Panc1 (cell line): ENCODE results near the gene HOXA11. TPM values are rescaled to one million over a fixed set of nuclear protein-coding genes. Genes with fewer than 3 reads are reported as not detected.

Source experiments
- ATAC-seq: fragments of 200-7000 bp; cut with Tn5 transposase; 2 replicates; pipeline ENCODE4 v1.9.1; 2020; ENCODE audit warnings: mild to moderate bottlenecking, moderate library complexity
- BruUV-seq: library from RNA; stranded (reverse); fragments of 400-500 nt; replicated peaks from 2 replicates; lab custom pipeline; 2021; lab: Mats Ljungman, UMichigan
- CTCF ChIA-PET: fragments of 300-600 bp; sonication (Branson Sonifier 250); formaldehyde crosslinking; loops from one replicate; lab custom pipeline; 2022; ENCODE audit warnings: antibody characterized with exemption; lab: Charles Lee
- POLR2A ChIA-PET: fragments of 300-600 bp; sonication (Branson Sonifier 250); formaldehyde crosslinking; loops from one replicate; lab custom pipeline; 2022; ENCODE audit warnings: antibody characterized with exemption; lab: Charles Lee
- DNase-seq: peaks from one replicate; pipeline ENCODE4 v3.0.0-alpha.2; 2010; ENCODE audit warnings: low read depth, low spot score
- H3K27ac ChIP-seq: 2 replicates; pipeline ENCODE4 v1.5.1; 2011; ENCODE audit warnings: mild to moderate bottlenecking, low read length, inconsistent platforms
- H3K27me3 ChIP-seq: fragments of 200-500 bp; sonication (Bioruptor generic); 2 replicates; pipeline ENCODE4 v1.6.0; 2014; ENCODE audit warnings: low read length, inconsistent platforms; ENCODE audit not compliant: control insufficient read depth, insufficient read depth
- H3K36me3 ChIP-seq: fragments of 200-500 bp; sonication (Bioruptor generic); 2 replicates; pipeline ENCODE4 v1.5.1; 2014; ENCODE audit warnings: inconsistent platforms, mild to moderate bottlenecking, low read length, moderate library complexity; ENCODE audit not compliant: control insufficient read depth, insufficient read depth
- H3K4me1 ChIP-seq: 2 replicates; pipeline ENCODE4 v1.5.1; 2011; ENCODE audit warnings: inconsistent platforms, mild to moderate bottlenecking, low read length, moderate library complexity; ENCODE audit not compliant: control insufficient read depth, insufficient read depth
- H3K4me3 ChIP-seq, 2 experiments: 2 replicates each; pipeline ENCODE4 v1.5.1; 2011 to 2012; ENCODE audit warnings: low read depth in 2 of 2, low read length in 2 of 2, mild to moderate bottlenecking in 2 of 2, inconsistent platforms in 1 of 2, moderate library complexity in 1 of 2
- H3K9me3 ChIP-seq: fragments of 200-500 bp; sonication (Bioruptor generic); 2 replicates; pipeline ENCODE4 v1.5.1; 2014; ENCODE audit warnings: low read depth, mild to moderate bottlenecking, inconsistent platforms, low read length, moderate library complexity; ENCODE audit not compliant: control insufficient read depth, insufficient read depth
- CTCF ChIP-seq: fragments of 450-650 bp; IDR thresholded peaks from 2 replicates; pipeline ENCODE4 v1.5.1; 2017; ENCODE audit warnings: mild to moderate bottlenecking
- POLR2AphosphoS5 ChIP-seq: IDR thresholded peaks from 2 replicates; pipeline ENCODE4 v1.6.1; 2012; ENCODE audit warnings: mild to moderate bottlenecking, low read depth, low read length, moderate library complexity
- REST ChIP-seq, 2 experiments: IDR thresholded peaks; 2 replicates each; pipeline ENCODE4 v1.6.1; 2011 to 2012; ENCODE audit warnings: low read depth in 2 of 2, control low read depth in 1 of 2, low read length in 1 of 2, mild to moderate bottlenecking in 1 of 2, moderate library complexity in 1 of 2; ENCODE audit not compliant: insufficient read depth in 1 of 2
- SIN3A ChIP-seq: IDR thresholded peaks from 2 replicates; pipeline ENCODE4 v1.6.1; 2012; ENCODE audit warnings: low read depth, mild to moderate bottlenecking, low read length, moderate library complexity, borderline replicate concordance; ENCODE audit not compliant: insufficient read depth
- TCF7L2 ChIP-seq: IDR thresholded peaks from 2 replicates; pipeline ENCODE4 v1.6.1; 2011; ENCODE audit warnings: mild to moderate bottlenecking, low read depth, low read length, inconsistent platforms
- in situ Hi-C: cut with HindIII; loops from 2 replicates; pipeline ENCODE4 v1.10.0; 2016; ENCODE audit warnings: low sequenced_read_pairs, low pct_unique_long_range_greater_than_20kb
- intact Hi-C: fragments of 100-400 bp; cut with micrococcal nuclease; formaldehyde crosslinking; loops from one replicate; pipeline ENCODE4 v1.10.0; 2022; ENCODE audit not compliant: unreplicated experiment
- total RNA-seq: library from RNA; stranded (reverse); gene quantifications from one replicate; pipeline ENCODE4 v1.2.1, GENCODE V29; 2021; ENCODE audit not compliant: unreplicated experiment

The HOXA11 gene
- total RNA-seq, 1 experiment from 2014 or later, result 0.57 TPM

GRCh38 chr7:27174874-27175625 is 10.0 kb downstream of the HOXA11 start (continued):
- TF ChIP-seq CTCF, result no peak

- no peak for ATAC-seq
- intact Hi-C loops, result no loop called here
- DNase-seq, result no peak
- POLR2A ChIA-PET, result no interaction called here
- in situ Hi-C loops, result no loop called here
- no peaks in the 10 kb centered on the region for H3K9me3 ChIP-seq
- H3K27ac ChIP-seq, result no peak within 1 kb of the TSS
- no TSS peak for BruUV-seq
- peaks cover 7% of the 10 kb centered on the region; the same call in 1 of the 2 replicates for H3K4me1 ChIP-seq
- H3K4me3 ChIP-seq, result no peak within 1 kb of the TSS
- no peaks in the 10 kb centered on the region for H3K27me3 ChIP-seq
- no peaks in the 10 kb centered on the region for H3K36me3 ChIP-seq
- TF ChIP-seq CTCF, result no peak
- CTCF ChIA-PET, result no interaction called here
Observed at GRCh38 chr7:27173956-27174873, 10.8 kb downstream of the HOXA11 start, which contains the start of gene HOXA10. HOXA10 (minus strand) TSS chr7:27174320; CDS start chr7:27174306, 14 bp downstream.

GRCh38 chr7:27173511-27173955 is 11.5 kb downstream of the HOXA11 start:
- no TSS peak for BruUV-seq
- H3K4me3 ChIP-seq, result no peak overlapping the region

More at GRCh38 chr7:27173511-27173955, 11.5 kb downstream of the HOXA11 start:
- TF ChIP-seq POLR2AphosphoS5 (no peak), CTCF (no peak), SIN3A (no peak), REST (IDR thresholded peaks at IDR 0.05; ENCODE audit: insufficient read depth in 1 of 2, low read depth in 2 of 2, low read length in 1 of 2) (no peak), TCF7L2 (no peak)
- Histone ChIP-seq H3K27me3 (no peaks in the 10 kb centered on the region), H3K36me3 (no peaks in the 10 kb centered on the region), H3K27ac (no peak overlapping the region), H3K9me3 (no peaks in the 10 kb centered on the region), H3K4me1 (peaks cover 5% of the 10 kb centered on the region; the same call in 1 of the 2 replicates)
- CTCF ChIA-PET, result no interaction called here
- intact Hi-C loops, result no loop called here
- in situ Hi-C loops, result no loop called here
- DNase-seq, result no peak
- no peak for ATAC-seq
- POLR2A ChIA-PET, result no interaction called here
